AG09319 (cell line): ENCODE results near the gene CC2D1A.
"Not testable (repeated sequence)": the region's sequence is repeated elsewhere in the genome, so short reads cannot be mapped to it uniquely, and the experiment has no call there.

Source experiments
- DNase-seq: peaks from one replicate; pipeline ENCODE4 v3.0.0-alpha.2; 2010; ENCODE audit warnings: low read depth; ENCODE audit errors: extremely low read depth
- CTCF ChIP-seq: IDR thresholded peaks from 2 replicates; pipeline ENCODE4 v1.5.1; 2011; ENCODE audit warnings: low read depth, mild to moderate bottlenecking, inconsistent platforms, low read length, moderate library complexity

Gene CC2D1A

GRCh38 chr19:13920940-13921747 is 15.1 kb downstream of the CC2D1A start:
- DNase-seq, result no peak
- TF ChIP-seq CTCF, result no peak

- DNase-seq, result not testable (repeated sequence)
Measured at GRCh38 chr19:13922118-13922517, 16.1 kb downstream of the CC2D1A start.

- TF ChIP-seq CTCF, result no peak
Measured at GRCh38 chr19:13923194-13923987, 17.4 kb downstream of the CC2D1A start.

GRCh38 chr19:13926010-13926409 is 20.0 kb downstream of the CC2D1A start:
- no peak for TF ChIP-seq CTCF
- DNase-seq, result no peak

More at GRCh38 chr19:13923194-13923987, 17.4 kb downstream of the CC2D1A start:
- no peak for DNase-seq

GRCh38 chr19:13926715-13927114 is 20.7 kb downstream of the CC2D1A start:
- no peak for DNase-seq
- TF ChIP-seq CTCF, result no peak

- no peak for DNase-seq
- no peak for TF ChIP-seq CTCF
Measured at GRCh38 chr19:13929340-13929739, 23.3 kb downstream of the CC2D1A start.

GRCh38 chr19:13929956-13930355 is 24.0 kb downstream of the CC2D1A start:
- TF ChIP-seq CTCF, result no peak
- DNase-seq, result no peak
